ENCODE measurements around the gene RCVRN. TPM values are rescaled to one million over a fixed set of nuclear protein-coding genes. Genes with fewer than 3 reads are reported as not detected.

The RCVRN gene
- total RNA-seq, 1 donor from 2014 or later, result not detected

- Histone ChIP-seq H3K27me3 (ENCODE audit: control insufficient read depth in 3 of 3, insufficient read depth in 3 of 3, low read length in 3 of 3) (no peaks in the 10 kb centered on the region), H3K36me3 (ENCODE audit: control insufficient read depth in 3 of 3, insufficient read depth in 3 of 3, low read length in 3 of 3) (peaks cover 0 to 10% (median 0%) of the 10 kb centered on the region in 3 donors), H3K4me3 (ENCODE audit: low read length in 3 of 3) (no peak overlapping the region)
Measured at GRCh38 chr17:9916108-9916507, 11.0 kb upstream of the RCVRN start.

DNA sequence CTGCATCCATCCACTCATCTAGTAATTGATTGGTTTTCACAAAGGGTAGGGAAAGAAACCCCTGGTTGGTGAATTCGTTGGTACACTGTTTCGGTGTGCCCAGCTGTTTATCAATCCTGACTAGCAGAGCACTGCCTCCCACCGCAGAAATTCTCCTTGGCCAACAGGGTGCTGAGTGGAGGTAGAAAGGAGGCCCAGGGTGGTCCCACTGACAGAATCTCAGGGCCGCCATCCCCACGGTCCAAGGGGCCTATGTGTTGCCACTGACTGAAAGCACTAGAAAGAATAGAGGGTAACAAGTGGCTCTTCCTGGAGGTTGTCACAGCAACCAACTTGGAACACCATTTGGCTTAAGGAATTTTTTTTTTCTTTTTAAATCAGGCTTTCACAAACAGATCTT lies 8.4 kb upstream of the RCVRN start:
- H3K4me1 ChIP-seq (ENCODE audit: control insufficient read depth in 3 of 3, insufficient read depth in 3 of 3, low read length in 3 of 3), result no peaks in the 10 kb centered on the region
- no peak overlapping the region for H3K27ac ChIP-seq (ENCODE audit: low read depth, low read length)
- H3K4me3 ChIP-seq (ENCODE audit: low read length in 3 of 3), result no peak overlapping the region
- H3K9ac ChIP-seq (ENCODE audit: low read depth in 1 of 3, low read length in 3 of 3), result no peak overlapping the region
- H3K36me3 ChIP-seq (ENCODE audit: control insufficient read depth in 3 of 3, insufficient read depth in 3 of 3, low read length in 3 of 3), result peaks cover 0 to 8% (median 0%) of the 10 kb centered on the region in 3 donors
- H3K27me3 ChIP-seq (ENCODE audit: control insufficient read depth in 3 of 3, insufficient read depth in 3 of 3, low read length in 3 of 3), result peaks cover 5 to 17% (median 13%) of the 10 kb centered on the region in 3 donors
- H3K9me3 ChIP-seq (ENCODE audit: control insufficient read depth in 3 of 3, low read length in 3 of 3), result no peaks in the 10 kb centered on the region

More at GRCh38 chr17:9916108-9916507, 11.0 kb upstream of the RCVRN start:
- H3K9ac ChIP-seq (ENCODE audit: low read depth in 1 of 3, low read length in 3 of 3), result no peak overlapping the region
- no peaks in the 10 kb centered on the region for H3K4me1 ChIP-seq (ENCODE audit: control insufficient read depth in 3 of 3, insufficient read depth in 3 of 3, low read length in 3 of 3)
- H3K9me3 ChIP-seq (ENCODE audit: control insufficient read depth in 3 of 3, low read length in 3 of 3), result no peaks in the 10 kb centered on the region
- H3K27ac ChIP-seq (ENCODE audit: low read depth, low read length), result no peak overlapping the region

GRCh38 chr17:9912121-9913099 lies 7.3 kb upstream of the RCVRN start:
- Histone ChIP-seq H3K36me3 (ENCODE audit: control insufficient read depth in 3 of 3, insufficient read depth in 3 of 3, low read length in 3 of 3) (peaks cover 0 to 8% (median 0%) of the 10 kb centered on the region in 3 donors), H3K4me1 (ENCODE audit: control insufficient read depth in 3 of 3, insufficient read depth in 3 of 3, low read length in 3 of 3) (no peaks in the 10 kb centered on the region), H3K4me3 (ENCODE audit: low read length in 3 of 3) (no peak overlapping the region), H3K27ac (ENCODE audit: low read depth, low read length) (no peak overlapping the region), H3K27me3 (ENCODE audit: control insufficient read depth in 3 of 3, insufficient read depth in 3 of 3, low read length in 3 of 3) (peaks cover 5 to 19% (median 17%) of the 10 kb centered on the region in 3 donors), H3K9me3 (ENCODE audit: control insufficient read depth in 3 of 3, low read length in 3 of 3) (no peaks in the 10 kb centered on the region), H3K9ac (ENCODE audit: low read depth in 1 of 3, low read length in 3 of 3) (no peak overlapping the region)

DNA sequence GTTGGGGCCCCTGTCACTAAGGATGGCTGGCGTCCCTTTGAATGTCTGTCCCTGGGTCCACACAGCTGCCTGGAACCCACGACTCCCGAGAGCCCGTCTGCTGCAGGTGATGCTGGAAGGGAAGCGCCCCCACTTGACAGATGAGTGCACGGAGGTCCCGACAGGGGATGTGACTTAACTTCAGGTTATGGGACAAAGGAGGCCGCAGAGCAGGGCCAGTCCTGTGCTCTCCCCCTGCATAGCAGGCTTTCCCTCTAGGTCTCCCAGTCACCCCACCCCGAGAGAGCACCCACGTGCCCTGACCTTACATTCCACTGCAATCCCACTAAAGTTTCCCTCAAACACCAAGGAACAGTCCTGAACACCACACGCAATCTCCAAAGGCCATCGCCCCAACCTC lies 6.0 kb upstream of the RCVRN start:
- H3K27ac ChIP-seq (ENCODE audit: low read depth, low read length), result no peak overlapping the region
- no peaks in the 10 kb centered on the region for H3K4me1 ChIP-seq (ENCODE audit: control insufficient read depth in 3 of 3, insufficient read depth in 3 of 3, low read length in 3 of 3)
- H3K27me3 ChIP-seq (ENCODE audit: control insufficient read depth in 3 of 3, insufficient read depth in 3 of 3, low read length in 3 of 3), result peaks cover 5 to 19% (median 17%) of the 10 kb centered on the region in 3 donors
- H3K9me3 ChIP-seq (ENCODE audit: control insufficient read depth in 3 of 3, low read length in 3 of 3), result no peaks in the 10 kb centered on the region
- no peak overlapping the region for H3K9ac ChIP-seq (ENCODE audit: low read depth in 1 of 3, low read length in 3 of 3)
- no peak overlapping the region for H3K4me3 ChIP-seq (ENCODE audit: low read length in 3 of 3)
- H3K36me3 ChIP-seq (ENCODE audit: control insufficient read depth in 3 of 3, insufficient read depth in 3 of 3, low read length in 3 of 3), result no peaks in the 10 kb centered on the region

GRCh38 chr17:9908649-9909042 lies 3.6 kb upstream of the RCVRN start:
- no peak overlapping the region for H3K27ac ChIP-seq (ENCODE audit: low read depth, low read length)
- H3K9me3 ChIP-seq (ENCODE audit: control insufficient read depth in 3 of 3, low read length in 3 of 3), result no peaks in the 10 kb centered on the region
- H3K4me3 ChIP-seq (ENCODE audit: low read length in 3 of 3), result no peak overlapping the region
- H3K4me1 ChIP-seq (ENCODE audit: control insufficient read depth in 3 of 3, insufficient read depth in 3 of 3, low read length in 3 of 3), result no peaks in the 10 kb centered on the region
- no peaks in the 10 kb centered on the region for H3K36me3 ChIP-seq (ENCODE audit: control insufficient read depth in 3 of 3, insufficient read depth in 3 of 3, low read length in 3 of 3)
- H3K27me3 ChIP-seq (ENCODE audit: control insufficient read depth in 3 of 3, insufficient read depth in 3 of 3, low read length in 3 of 3), result peaks cover 7 to 23% (median 19%) of the 10 kb centered on the region in 3 donors
- H3K9ac ChIP-seq (ENCODE audit: low read depth in 1 of 3, low read length in 3 of 3), result no peak overlapping the region

- Histone ChIP-seq H3K4me3 (ENCODE audit: low read length in 3 of 3) (no peak overlapping the region), H3K36me3 (ENCODE audit: control insufficient read depth in 3 of 3, insufficient read depth in 3 of 3, low read length in 3 of 3) (no peaks in the 10 kb centered on the region), H3K9me3 (ENCODE audit: control insufficient read depth in 3 of 3, low read length in 3 of 3) (no peaks in the 10 kb centered on the region), H3K9ac (ENCODE audit: low read depth in 1 of 3, low read length in 3 of 3) (no peak overlapping the region), H3K27ac (ENCODE audit: low read depth, low read length) (no peak overlapping the region), H3K27me3 (ENCODE audit: control insufficient read depth in 3 of 3, insufficient read depth in 3 of 3, low read length in 3 of 3) (peaks cover 7 to 23% (median 19%) of the 10 kb centered on the region in 3 donors), H3K4me1 (ENCODE audit: control insufficient read depth in 3 of 3, insufficient read depth in 3 of 3, low read length in 3 of 3) (no peaks in the 10 kb centered on the region)
Measured at GRCh38 chr17:9907883-9908648, 3.0 kb upstream of the RCVRN start.

- H3K9me3 ChIP-seq (ENCODE audit: control insufficient read depth in 3 of 3, low read length in 3 of 3), result no peaks in the 10 kb centered on the region
- H3K4me1 ChIP-seq (ENCODE audit: control insufficient read depth in 3 of 3, insufficient read depth in 3 of 3, low read length in 3 of 3), result no peaks in the 10 kb centered on the region
- no peaks in the 10 kb centered on the region for H3K36me3 ChIP-seq (ENCODE audit: control insufficient read depth in 3 of 3, insufficient read depth in 3 of 3, low read length in 3 of 3)
- H3K27me3 ChIP-seq (ENCODE audit: control insufficient read depth in 3 of 3, insufficient read depth in 3 of 3, low read length in 3 of 3), result peaks cover 7 to 23% (median 19%) of the 10 kb centered on the region in 3 donors
- no peak overlapping the region for H3K9ac ChIP-seq (ENCODE audit: low read depth in 1 of 3, low read length in 3 of 3)
- no peak overlapping the region for H3K27ac ChIP-seq (ENCODE audit: low read depth, low read length)
- no peak overlapping the region for H3K4me3 ChIP-seq (ENCODE audit: low read length in 3 of 3)
Measured at GRCh38 chr17:9907131-9907530, 2.1 kb upstream of the RCVRN start.

- Histone ChIP-seq H3K4me1 (ENCODE audit: control insufficient read depth in 3 of 3, insufficient read depth in 3 of 3, low read length in 3 of 3) (no peaks in the 10 kb centered on the region), H3K27me3 (ENCODE audit: control insufficient read depth in 3 of 3, insufficient read depth in 3 of 3, low read length in 3 of 3) (peaks cover 7 to 23% (median 19%) of the 10 kb centered on the region in 3 donors), H3K9ac (ENCODE audit: low read depth in 1 of 3, low read length in 3 of 3) (no peak overlapping the region), H3K4me3 (ENCODE audit: low read length in 3 of 3) (no peak overlapping the region), H3K9me3 (ENCODE audit: control insufficient read depth in 3 of 3, low read length in 3 of 3) (no peaks in the 10 kb centered on the region), H3K27ac (ENCODE audit: low read depth, low read length) (no peak overlapping the region), H3K36me3 (ENCODE audit: control insufficient read depth in 3 of 3, insufficient read depth in 3 of 3, low read length in 3 of 3) (no peaks in the 10 kb centered on the region)
Measured at GRCh38 chr17:9906616-9907015, 1.5 kb upstream of the RCVRN start.

DNA sequence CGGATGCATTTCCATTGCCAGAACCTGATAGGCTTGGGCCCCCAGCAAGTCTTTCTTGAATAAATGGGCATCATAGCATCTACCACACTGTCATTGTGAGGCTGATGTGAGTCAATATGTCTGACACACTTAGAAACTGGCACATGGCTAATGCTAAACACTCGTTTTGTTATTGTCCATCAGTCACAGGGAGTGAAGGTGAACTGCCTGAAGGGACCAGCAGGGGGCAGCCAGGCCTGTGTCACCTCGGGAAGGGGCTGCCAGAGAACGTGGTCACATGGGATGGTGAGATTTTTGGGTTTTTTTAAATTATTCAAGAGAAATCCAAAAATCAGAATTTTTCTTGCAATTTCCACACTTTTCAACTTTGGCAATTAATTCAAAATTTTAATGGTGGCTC lies 831 bp upstream of the RCVRN start:
- no peak overlapping the region for H3K4me3 ChIP-seq (ENCODE audit: low read length in 3 of 3)
- H3K27me3 ChIP-seq (ENCODE audit: control insufficient read depth in 3 of 3, insufficient read depth in 3 of 3, low read length in 3 of 3), result peaks cover 7 to 23% (median 19%) of the 10 kb centered on the region in 3 donors
- H3K36me3 ChIP-seq (ENCODE audit: control insufficient read depth in 3 of 3, insufficient read depth in 3 of 3, low read length in 3 of 3), result no peaks in the 10 kb centered on the region
- H3K4me1 ChIP-seq (ENCODE audit: control insufficient read depth in 3 of 3, insufficient read depth in 3 of 3, low read length in 3 of 3), result no peaks in the 10 kb centered on the region
- no peak overlapping the region for H3K9ac ChIP-seq (ENCODE audit: low read depth in 1 of 3, low read length in 3 of 3)
- H3K9me3 ChIP-seq (ENCODE audit: control insufficient read depth in 3 of 3, low read length in 3 of 3), result no peaks in the 10 kb centered on the region
- no peak overlapping the region for H3K27ac ChIP-seq (ENCODE audit: low read depth, low read length)

Measured in skeletal muscle tissue (tissue), 4 donors.